SH-SY5Y (cell line): ENCODE data around the gene RNF8.
A peak's percentile ranks its signal among the peaks of the same experiment; 100 is the strongest.

Experiments
- GATA2 ChIP-seq: IDR thresholded peaks from 2 replicates; pipeline ENCODE4 v1.6.1; 2011; ENCODE audit warnings: mild to moderate bottlenecking, low read depth, low read length
- GATA3 ChIP-seq: IDR thresholded peaks from 2 replicates; pipeline ENCODE4 v1.6.1; 2011; ENCODE audit warnings: low read depth, mild to moderate bottlenecking, low read length, moderate library complexity

The RNF8 gene

DNA sequence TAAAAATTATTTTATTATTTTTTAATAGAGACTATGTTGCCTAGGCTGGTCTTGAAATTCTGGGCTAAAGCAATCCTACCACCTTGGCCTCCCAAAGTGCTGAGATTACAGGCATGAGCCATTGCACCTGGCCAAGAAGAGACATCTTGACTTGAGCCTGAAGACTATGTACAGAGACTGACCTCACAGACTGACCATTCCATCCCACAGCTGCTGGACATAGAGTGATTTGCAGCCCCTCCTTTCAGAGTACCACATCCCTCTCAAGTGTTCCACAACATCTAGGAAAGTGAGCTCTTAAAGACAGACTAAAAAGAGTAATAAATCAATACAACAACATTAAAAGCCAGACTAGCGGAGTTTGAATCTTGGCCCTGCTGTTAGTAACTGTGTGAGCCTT is 39.0 kb downstream of the RNF8 start:
- TF ChIP-seq GATA3 = no peak

DNA sequence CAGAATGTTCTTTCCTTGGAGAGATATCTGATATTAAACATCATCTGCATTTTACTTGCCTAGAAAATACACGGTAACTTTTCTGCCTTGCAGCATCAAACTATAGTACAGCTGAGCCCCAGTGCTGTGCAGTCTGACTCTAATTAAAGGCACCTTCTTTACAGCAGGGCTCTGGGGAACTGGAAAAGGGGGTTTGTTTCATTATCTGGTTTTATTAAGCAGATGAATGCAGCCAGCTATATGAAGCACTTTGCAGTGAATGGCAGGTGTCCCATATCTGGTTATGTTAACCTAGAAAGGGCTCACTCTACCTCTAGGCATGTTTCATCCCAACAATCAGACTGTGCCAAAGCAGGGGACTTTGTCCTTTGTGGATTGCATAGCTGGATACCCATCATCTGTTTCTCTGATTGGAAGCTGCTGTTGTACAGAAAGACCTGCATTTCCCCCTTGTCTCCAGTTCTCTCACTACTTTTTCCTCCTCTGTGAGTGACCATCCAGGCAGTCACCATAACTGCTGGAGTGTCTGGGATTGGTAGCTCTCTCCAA is 39.7 kb downstream of the RNF8 start:
- TF ChIP-seq GATA3 (no peak), GATA2 (no peak)

DNA sequence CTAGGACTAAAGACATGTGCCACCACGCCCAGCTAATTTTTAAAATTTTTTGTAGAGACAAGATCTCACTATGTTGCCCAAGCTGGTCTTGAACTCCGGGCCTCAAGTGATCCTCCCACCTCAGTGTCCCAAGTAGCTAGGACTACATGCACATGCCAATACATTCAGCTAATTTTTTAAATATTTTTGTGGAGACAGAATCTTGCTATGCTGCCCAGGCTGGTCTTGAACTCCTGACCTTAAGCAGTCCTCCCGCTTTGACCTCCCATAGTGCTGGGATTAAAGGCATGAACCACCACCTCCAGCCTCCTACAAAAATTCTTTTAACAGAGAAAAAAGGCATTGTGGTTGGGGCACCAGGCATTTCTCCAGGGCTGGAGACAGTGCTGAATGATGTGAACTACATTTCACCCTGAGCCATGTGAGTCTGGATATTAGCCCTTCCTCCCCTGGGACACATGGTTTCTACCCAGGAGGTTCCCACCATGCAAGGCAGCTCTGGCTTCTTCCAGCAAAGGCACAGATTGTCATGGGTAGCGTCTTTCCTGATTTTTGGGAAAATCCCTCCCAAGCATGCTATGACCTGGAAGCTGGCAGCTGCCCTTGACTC is 42.9 kb downstream of the RNF8 start:
- TF ChIP-seq GATA3 (no peak), GATA2 (no peak)

DNA sequence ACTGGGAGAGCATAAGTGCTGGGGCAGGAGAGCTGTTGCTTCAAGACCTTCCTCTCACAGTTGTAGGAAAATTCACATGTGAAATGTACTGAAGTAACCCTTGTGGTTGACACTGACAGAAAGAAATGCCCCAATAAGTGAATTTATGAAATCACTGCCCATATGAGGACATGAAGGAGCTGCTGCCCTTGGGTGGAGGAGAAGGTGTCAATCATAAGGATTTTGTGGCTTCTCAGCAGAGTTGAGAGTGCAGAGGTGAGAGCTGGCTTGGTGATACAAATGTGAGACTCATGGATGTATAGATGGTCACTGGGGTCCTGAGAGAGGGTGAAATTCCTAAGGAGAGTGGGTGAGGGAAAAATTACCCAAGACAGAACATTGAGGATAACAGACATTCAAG is 45.3 kb downstream of the RNF8 start:
- no peak for TF ChIP-seq GATA3
- TF ChIP-seq GATA2 = no peak

DNA sequence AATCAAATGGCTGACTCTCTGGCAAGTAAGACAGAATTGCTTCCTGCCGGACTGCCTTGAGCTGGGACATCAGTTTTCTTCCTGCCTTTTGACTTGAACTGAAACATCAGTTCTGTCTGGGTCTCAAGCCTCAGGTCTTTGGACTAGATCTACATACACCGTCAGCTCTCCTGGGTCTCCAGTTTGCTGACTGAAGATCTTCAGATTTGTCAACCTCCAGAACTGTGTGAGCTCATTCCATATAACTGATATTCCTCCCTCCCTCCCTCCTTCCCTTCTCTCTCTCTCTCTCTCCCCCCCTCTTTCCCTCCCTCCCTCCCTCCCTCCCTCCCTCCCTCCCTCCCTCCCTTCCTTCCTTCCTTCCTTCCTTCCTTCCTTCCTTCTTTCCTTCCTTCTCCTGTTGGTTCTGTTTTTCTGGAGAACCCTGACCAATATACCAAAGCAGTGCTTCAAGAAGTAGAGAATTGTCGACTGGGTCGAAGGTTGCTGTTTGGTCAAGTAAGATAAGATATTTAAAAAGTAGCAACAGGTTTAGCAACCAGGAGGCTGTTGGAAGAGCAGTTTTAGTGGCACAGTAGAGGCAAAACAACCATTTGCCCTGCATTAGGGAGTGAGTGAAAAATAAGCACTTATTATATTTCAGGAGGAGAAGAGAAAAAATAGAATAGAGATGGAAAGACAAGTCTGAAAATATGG is 46.2 kb downstream of the RNF8 start:
- TF ChIP-seq GATA3 (no peak), GATA2 (no peak)

DNA sequence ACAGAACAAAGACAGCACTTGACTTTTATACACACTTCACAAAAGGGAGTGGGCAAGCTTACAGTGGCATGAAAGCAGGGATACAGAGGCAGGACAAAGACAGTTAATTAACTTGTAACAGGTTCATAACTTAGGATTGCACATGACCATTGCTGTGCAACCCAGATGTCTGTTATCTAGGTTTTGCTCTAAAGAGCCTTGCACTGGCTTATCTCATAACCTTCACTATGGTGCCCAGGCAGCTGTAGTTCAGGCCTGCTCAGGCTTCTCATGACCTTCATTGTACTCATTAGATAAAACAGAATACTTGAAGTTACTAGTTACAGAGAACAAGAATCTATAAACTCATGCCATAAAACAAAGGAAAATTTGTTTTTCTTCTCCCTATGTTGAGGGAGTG is 47.9 kb downstream of the RNF8 start:
- TF ChIP-seq GATA2 = peak; percentile 47; the same call in 1 of the 2 replicates

DNA sequence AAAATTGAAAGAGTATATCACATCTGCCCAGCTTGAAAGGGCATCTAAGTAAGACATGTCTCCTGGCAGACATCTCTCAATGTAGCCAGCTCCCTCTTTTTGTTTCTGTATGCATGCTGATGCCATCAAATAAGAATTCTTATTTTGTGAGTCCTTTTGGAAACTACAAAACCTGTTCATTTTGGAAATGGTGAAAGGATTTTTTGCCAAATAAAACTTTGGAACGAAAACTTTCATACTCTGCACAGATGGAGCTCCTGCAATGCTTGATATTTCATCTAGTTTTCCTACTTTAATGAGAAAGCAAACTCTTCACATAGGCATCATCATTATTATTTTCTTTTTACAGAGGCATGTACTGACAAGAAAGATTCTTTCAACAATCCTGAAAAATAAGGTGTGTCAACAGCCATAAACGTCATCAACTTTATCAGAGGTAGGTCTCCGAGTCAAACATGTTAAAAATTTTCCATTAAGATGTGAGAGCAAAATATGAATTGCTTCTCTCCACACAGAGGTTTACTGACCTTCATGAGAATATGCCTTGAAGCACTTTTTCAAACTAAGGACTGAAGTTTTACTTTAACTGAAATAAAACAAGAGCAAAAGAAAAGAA is 53.1 kb downstream of the RNF8 start:
- TF ChIP-seq GATA2 (no peak), GATA3 (no peak)

DNA sequence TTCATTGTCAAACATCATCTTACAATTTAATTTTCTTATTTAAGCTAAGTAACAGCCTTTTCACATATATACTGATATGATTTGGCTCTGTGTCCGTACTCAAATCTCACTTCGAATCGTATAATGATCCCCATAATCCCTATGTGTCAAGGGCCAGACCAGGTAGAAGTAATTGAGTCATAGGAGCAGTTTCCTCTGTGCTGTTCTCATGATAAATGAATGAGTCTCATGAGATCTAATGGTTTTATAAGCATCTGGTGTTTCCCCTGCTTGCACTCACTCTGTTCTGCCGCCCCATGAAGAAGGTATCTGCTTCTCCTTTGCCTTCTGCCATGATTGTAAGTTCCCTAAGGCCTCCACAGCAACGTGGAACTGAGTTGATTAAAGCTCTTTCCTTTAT is 54.2 kb downstream of the RNF8 start:
- no peak for TF ChIP-seq GATA2
- TF ChIP-seq GATA3 = no peak

DNA sequence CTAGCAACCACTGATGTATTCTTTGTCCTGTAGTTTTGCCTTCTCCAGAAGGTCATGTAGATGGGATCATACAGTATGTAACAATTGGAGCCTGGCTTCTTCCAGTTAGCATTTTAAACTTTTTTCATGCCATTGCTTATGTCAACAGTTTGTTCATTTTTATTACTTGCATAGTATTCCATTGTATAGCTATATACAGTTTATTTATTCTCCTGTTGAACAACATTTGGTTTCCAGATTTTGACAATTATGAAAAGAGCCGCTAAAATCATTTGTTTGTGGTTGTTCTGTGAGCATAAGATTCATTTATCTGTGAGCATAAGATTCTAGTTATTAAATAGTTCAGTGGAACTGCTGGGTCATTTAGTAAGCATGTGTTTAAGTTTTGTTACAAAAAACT is 55.7 kb downstream of the RNF8 start:
- TF ChIP-seq GATA3 (no peak), GATA2 (no peak)

DNA sequence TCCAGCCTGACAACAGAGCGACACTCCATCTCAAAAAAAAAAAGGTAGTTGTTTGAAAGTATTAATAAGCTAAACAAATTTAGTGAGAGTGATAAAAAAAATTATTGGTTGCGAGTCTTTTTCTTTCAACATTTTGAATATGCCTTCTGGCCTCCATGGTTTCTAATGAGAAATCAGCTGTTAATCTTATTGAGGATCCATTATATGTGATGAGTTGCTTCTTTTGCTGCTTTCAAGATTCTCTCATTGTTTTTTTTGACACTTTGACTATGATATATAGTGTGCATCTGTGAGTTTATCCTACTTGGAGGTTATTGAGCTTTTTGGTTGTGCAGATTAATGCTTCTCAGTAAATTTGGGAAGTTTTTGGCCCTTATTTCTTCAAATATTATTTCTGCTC is 63.6 kb downstream of the RNF8 start:
- TF ChIP-seq GATA3 (no peak), GATA2 (no peak)

DNA sequence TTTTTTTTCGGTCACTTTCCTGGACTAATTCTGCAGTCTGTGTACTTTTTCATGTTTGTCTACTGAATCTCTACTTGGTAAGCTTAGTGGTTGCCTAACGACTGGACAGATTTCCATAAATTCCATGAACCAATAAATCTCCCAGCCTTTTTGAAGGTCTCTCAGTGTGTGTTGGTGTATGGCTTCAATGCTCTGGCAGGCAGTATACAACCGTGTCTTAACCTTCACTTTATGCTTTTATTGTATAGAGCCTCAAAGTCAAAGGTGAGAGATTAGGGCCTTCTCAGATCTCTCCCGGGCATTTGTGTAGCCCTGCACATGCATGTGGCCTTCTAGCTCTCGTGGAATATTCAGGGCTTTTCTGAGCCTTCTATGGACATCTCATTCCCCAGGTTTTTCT is 64.9 kb downstream of the RNF8 start:
- no peak for TF ChIP-seq GATA2

DNA sequence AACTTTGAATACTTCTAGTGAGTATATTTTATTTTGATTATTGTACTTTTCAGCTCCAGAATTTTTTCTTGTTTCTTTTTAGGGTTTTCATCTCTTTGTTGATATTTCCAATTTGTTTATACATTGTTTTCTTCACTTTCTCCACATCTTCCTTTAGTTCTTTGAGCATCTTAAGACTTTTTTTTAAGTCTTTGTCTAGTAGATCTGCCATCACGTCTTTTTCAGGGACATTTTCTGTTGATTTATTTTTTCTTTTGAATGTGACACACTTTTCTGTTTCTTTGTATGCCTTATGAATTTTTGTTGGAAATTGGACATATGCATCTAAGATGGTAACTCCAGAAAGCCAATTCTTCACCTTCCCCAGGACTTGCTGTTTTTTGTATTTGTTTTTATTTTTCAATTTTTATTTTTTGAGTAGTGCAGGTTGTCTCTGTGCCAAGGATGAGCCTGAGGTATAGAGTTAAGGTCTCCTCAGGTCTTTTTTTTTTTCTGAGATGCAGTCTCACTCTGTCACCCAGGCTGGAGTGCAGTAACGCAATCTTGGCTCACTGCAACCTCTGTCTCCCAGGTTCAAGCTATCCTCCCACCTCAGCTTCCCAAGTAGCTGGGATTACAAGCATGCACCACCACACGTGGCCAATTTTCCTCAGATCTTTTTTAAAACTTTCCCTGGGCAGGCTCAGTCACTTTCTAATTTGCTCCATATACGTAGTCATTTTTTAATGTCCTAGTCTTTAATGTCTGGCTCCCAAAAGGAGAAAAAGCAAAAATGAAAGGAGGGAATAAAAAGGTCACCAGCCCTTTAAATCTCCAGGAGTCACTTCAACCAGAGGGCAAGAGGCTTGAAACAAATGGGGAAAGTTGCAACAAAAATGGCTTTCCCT is 72.5 kb downstream of the RNF8 start:
- no peak for TF ChIP-seq GATA2
- no peak for TF ChIP-seq GATA3

DNA sequence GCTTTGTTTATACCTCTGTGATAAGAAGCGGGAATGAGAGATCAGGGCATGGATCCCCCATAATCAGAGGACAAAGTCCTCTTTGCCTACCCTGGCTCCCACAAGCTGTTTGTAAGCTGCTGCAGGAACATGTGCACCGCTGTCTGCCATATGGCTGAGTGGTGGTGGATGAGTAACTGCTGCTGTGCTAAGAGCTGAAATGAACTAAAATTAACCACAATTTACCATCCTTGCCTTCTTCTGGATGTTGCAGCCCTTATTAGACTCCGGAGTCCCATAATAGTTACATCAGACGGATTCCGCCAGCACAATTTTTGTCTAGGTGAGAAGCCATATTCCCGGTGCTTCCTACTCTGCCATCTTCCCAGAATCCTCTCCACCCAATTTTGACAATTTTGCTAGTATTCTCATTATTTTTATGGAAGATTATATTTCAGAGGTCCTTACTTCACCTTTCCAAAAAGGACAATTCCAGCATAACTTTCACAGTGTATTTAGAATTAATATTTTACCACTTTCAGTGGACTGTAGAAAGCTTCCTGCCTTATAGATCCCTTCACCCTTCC is 73.2 kb downstream of the RNF8 start:
- TF ChIP-seq GATA2 (no peak), GATA3 (no peak)

DNA sequence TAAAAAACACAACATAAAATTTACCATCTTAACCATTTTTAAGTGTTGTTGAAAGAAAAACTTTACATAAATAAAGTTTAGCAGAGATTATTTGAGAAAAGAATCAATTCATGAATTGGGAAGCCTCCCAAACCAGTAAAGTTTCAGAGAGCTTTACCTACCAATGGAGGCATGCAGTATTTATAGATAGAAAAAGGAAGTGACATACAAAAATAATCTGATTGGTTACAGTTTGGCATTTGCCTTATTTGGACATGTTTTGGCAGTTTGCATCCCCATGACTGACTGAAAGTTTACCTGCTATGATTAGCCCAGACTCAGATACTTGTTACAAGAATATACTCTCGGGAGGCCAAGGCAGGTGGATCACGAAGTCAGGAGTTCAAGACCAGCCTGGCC is 75.6 kb downstream of the RNF8 start:
- no peak for TF ChIP-seq GATA2
- TF ChIP-seq GATA3 = no peak

DNA sequence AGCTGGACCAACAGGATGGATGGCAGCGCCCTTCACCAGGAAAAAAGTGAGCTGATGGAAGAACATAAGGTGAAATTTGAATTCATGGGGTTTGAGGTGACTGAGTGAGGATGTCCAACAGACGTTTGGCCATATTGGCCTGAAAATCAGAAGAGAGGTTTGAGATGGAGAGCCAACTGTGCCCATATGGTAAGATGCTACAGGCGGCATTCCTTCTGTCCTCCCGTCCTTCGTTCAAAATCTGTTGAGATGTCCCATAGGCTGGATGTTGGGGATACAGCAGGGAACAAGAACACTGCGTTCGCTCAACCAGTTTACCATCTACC is 78.8 kb downstream of the RNF8 start:
- no peak for TF ChIP-seq GATA3
